NCI-H146 treated with DMSO at 0.1 percent for 48 hours (cell line): ENCODE measurements around the gene SMAD9.
"Not testable (repeated sequence)": the region's sequence is repeated elsewhere in the genome, so short reads cannot be mapped to it uniquely, and the experiment has no call there.

Source experiments
- DNase-seq: peaks from one replicate; lab custom pipeline; 2025; ENCODE audit not compliant: unreplicated experiment; lab: John Stamatoyannopoulos, UW

Gene SMAD9

DNA sequence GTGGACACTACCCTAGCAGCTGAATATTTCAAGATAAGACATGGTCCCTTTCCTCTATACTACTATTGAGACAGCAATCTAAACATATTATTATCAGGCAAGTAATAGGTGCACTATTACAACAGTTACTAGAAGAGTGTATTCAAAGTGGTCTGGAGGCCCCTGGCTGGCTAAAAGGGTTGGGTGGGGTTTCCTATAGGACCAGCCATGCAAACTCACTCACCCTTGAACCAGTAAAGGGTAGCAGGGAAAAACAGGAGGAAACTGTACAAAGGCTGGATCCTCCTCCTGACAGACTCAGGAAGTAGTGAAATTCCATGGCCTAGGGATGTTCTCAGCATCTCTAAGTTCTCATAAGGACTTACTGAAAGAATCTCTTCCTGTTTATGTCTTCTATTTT, 7.7 kb downstream of the SMAD9 start:
- no peak for DNase-seq

DNA sequence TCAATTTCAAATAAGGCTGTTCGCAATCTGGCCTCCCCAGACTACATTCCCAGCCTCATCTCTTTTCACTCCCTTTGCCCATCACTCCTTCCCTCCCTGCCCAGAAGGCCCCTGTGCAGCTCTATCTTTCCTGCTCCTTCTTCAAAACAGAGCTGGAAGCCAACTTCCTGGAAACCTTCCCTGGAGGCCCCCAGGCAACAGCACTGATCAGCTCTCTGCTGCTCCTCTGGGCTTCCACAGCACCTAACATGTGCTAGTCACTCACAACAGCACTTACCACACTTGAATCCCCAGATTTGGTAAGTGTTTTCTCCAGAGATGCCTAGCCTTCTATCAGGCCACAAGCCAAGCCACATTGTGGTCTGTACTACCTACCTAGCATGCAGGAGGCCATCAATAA, 9.5 kb downstream of the SMAD9 start:
- no peak for DNase-seq

DNA sequence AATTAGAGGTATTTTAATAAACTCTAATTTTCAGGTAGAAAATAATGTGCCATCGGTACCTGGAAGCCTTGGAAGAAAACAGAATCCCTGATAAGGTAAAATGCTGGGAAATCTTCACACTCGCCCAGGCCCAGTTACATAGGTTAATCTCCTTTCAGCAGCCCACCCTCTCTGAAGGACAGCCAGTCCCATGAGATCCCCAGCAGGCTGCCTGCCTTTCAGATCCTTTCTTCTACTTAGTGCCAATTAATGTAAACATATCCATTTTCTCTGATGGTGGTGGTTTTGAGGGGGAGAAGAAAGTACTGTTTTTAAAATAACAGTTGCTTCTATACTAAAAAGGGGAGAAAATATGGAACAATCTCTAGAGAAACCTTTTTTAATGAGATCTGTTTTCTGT, 12.2 kb downstream of the SMAD9 start:
- peak; percentile 28 for DNase-seq

DNA sequence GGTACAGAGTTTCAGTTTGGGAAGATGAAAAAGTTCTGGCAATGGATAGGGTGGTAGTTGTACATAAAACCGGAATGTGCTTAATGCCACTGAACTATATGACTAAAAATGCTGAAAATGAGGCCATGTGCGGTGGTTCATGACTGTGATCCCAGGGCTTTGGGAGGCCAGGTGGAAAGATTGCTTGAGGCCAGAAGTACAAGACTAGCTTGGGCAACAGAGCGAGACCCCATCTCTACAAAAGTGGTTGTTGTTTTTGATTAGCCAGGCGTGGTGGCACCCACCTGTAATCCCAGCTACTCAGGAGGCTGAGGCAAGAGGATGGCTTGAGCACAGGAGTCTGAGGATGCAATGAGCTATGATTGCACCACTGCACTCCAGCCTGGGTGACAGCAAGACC, 12.8 kb downstream of the SMAD9 start:
- no peak for DNase-seq

DNA sequence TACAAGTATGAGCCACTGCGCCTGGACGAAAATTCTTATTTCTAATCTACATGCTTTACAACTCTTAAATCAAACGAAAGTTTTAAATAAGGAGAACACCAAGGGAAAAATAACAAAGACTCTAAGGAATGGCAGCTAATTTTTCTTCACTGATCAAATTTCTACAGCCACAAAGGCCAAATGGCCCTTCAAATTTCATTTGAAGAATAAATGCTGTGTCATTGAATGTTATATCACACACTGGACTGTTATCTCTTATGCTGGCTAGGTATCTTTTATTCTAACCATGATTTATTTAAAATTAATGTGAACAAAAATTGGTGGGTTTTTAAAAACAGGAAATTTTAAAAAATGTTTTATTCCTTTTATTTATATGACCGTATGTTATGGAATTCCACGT, 14.1 kb downstream of the SMAD9 start:
- no peak for DNase-seq

DNA sequence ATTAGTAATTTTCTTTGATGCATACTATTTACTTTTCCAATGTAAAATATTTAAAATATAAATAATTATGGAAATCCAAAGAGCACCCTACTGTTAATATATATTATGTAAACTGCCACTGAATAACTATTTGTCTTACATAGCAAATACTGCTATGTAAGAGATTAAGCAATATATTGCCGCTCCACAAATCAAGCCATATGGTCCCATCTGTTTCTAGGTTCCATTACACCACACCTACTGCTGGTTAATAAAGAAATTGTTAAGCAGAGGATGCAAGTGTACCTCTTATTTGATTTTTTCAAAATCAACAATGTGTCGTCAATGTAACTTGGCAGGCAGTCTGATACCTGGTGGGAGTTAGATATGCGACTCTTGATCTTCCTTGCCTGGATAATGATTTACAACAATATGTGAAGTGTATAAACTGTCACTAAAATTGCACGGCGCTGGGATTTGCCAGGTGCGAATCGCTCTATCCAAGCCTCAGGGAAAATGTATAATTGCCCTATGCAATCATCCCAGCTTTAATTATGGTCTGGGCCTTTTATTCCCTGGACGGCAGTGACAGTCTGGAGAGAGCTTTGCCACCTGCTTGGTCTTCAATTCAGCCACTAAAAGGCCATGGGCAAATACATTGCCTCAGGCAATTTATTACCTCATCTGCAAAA, 16.0 kb downstream of the SMAD9 start:
- DNase-seq, result peak; percentile 100

DNA sequence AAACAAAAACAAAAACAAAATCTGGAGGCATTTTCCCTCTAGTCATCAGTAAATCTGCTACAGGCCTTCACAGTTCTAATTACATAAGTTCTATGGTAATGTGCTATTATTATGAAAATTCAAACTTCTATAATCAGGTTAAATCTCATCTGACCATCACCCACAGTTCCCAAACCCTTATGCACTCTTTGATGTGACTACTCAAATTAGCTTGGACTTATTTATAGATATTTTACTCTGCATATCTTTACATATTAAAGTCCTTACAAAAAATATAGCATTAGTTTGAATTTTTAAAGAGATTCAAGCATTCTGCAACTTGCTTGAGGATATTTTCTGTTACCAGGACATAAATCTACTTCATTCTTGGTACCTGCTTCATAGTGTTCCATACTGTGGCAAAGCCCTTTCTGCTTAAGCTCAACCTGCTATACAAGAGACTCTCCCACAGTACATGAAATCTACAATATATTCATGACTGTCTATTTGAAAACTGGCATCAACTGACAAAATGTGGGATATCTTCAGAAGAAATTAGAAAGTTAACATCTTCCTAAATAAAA, 22.9 kb downstream of the SMAD9 start:
- no peak for DNase-seq

- DNase-seq, result no peak
These were observed 28.3 kb downstream of the SMAD9 start for GRCh38 chr13:36891752-36892151.

GRCh38 chr13:36888645-36889044, 31.4 kb downstream of the SMAD9 start:
- DNase-seq, result no peak

GRCh38 chr13:36887758-36888521, 32.1 kb downstream of the SMAD9 start:
- no peak for DNase-seq

DNA sequence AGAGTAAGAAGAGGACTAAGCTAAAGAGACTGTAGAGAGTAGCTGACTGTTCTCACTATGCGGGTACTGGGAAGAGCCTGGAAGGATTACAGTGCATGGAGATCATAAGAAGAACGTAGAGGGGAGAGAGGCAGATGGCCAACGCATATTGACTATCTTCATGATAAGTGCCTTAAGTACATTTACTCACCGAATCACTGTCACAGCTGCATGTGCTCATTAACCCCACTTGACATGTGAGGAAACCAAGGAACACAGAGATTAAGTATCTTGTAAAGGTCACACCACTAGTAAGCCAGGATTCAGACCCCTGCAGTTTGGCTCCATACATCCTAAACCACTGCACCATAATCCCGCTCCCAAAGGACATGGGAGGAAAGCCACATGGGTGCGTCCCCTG, 34.1 kb downstream of the SMAD9 start:
- no peak for DNase-seq

GRCh38 chr13:36884235-36884634, 35.8 kb downstream of the SMAD9 start:
- DNase-seq, result no peak

DNA sequence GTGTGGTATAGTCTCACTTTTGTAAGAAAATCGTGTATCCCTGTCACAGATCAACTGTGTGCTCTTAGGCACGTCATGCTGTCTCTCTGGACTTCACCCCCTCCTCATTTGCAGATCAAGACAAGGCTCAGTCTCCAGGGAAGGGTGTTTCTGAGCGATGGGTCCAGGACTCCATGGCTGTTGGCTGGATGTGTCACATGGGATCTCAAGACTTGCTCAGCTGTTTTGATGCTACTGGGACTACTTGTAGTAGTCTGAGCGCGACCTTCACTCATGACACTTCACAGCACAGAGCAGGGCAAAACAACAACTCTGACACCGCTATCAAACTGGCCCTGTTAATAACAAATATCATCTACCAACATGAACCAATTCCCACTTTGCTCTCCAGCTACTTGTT, 36.2 kb downstream of the SMAD9 start:
- no peak for DNase-seq

- DNase-seq, result not testable (repeated sequence)
These were observed 36.6 kb downstream of the SMAD9 start for GRCh38 chr13:36883392-36883791.

DNA sequence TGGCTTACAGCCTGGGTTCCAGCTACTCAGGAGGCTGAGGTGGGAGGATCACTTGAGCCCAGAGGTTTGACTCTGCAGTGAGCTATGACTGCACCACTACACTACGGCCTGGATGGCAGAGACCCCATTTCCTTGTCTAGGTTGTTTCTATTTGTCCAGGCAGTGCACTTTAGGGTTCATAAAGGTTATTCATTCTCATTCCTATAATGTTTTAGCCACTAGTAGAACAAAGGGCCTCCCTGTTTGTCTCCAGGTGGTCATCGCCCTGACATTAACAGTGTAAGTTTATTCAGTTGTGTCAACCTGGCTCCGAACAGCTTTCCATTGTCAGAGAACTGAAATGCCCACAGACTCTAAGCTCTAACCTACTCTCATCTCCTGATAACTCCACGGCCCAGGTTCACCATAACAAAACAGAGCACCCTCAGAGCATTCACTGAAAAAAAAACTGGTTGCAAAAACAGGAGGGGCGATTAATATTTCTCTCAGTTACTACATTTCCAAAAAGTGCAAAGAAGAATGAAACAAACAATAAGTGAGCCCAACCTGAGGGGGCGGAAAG, 37.1 kb downstream of the SMAD9 start:
- peak; percentile 36 for DNase-seq

DNA sequence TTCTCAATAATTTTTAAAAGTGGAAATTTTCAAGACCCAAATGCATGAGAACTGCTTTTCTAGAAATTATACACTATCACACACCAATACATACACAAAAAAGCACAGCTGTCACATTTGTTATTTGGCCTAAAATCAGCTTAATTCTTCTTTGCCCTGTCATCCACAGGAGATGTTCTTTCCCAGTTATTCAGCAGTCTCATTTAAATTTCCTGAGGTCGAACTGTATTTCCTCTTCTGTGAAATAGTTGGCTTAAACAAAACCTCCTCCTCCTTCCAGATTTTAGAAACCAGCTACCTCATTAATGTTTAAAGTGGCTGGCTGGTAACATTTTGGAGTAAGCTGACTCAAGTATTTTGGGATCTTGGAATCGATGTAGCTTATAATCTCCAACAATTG, 39.1 kb downstream of the SMAD9 start:
- no peak for DNase-seq

DNA sequence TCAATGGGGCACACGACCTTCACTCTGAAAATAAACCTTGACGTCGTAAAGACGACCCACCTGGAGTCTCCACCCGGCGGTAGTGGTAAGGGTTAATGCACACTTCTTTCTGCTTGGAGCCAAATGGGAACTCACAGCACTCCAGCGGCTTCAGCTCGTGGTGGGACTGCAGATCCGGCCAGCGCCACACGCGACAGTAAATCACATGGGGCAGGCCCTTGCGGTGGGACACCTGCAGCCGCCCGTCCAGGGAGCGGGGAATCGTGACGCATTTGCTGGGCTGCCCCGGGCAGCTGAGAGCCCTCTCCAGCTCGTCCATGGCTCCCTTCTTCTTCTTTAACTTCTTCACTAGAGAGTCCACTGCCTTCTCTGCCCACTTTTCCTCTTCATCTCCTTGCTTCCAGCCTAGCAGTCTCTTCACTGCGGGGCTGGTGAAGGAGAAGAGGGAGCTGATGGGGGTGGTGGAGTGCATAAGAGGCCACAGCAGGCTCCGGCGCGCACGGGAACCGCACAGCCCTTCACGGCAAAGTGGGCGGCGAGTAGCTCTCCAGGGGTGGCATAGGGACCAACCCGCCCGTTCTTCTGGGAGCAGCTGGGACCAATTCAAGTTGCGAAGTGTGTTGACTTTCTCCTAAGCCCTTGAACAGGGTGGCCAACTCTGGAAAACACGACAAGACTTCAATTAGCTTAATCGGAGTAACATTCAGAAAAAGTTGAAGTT, 40.7 kb downstream of the SMAD9 start:
- no peak for DNase-seq

GRCh38 chr13:36875961-36876360, 44.1 kb downstream of the SMAD9 start:
- no peak for DNase-seq

- DNase-seq, result no peak
These were observed 44.6 kb downstream of the SMAD9 start for GRCh38 chr13:36875431-36875830.

GRCh38 chr13:36872621-36873020, 47.4 kb downstream of the SMAD9 start:
- DNase-seq, result no peak

DNA sequence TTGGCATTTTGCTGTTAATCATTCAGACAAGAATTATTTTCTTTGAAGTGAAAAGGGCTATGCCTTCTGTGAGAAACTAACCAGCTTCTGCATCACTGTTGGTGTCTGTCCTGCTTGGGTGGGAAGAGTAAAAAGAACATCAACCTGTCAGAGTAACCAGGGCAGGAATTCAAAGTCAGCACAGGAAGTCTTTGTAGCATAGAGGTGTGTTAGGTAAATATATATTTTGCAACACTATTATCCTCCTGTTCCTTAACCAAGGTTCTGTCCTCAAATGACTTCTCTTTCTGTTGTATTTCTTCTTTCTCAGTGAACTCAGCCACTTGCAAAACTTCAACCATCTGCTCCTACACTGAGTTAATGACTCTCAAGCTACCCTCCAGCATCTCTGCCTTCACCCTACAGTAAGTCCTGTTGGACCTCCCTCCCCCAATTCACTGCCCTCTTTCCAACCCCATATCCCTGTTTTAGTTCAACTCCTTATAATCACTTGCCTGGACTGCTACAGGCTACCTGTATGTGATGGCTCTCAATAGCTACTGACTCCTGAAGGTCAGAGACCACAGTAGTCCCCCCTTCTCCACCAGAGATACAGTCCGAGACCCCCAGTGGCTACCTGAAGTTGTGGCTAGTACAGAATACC, 49.9 kb downstream of the SMAD9 start:
- no peak for DNase-seq
